Measurements from ENCODE around the gene MSLN.

MSLN gene

GRCh38 chr16:717450-718245, 42.9 kb upstream of the MSLN start:
- WGBS, 2 experiments = 72 to 73% methylated on average over 32 of the region's 32 CpGs
- no peaks in the 10 kb centered on the region for H3K36me3 ChIP-seq (ENCODE audit: control insufficient read depth, insufficient read depth, low read length)
- H3K27me3 ChIP-seq (ENCODE audit: control insufficient read depth, insufficient read depth, low read length, poor library complexity, severe bottlenecking) = peaks cover 16% of the 10 kb centered on the region
- H3K27ac ChIP-seq (ENCODE audit: insufficient read depth, low read depth, low read length, poor library complexity, severe bottlenecking) = no peak overlapping the region
- no peaks in the 10 kb centered on the region for H3K9me3 ChIP-seq (ENCODE audit: control insufficient read depth, low read length)
- no peak overlapping the region for H3K4me3 ChIP-seq (ENCODE audit: insufficient read depth, low read depth, low read length)
- H3K4me1 ChIP-seq (ENCODE audit: control insufficient read depth, insufficient read depth, low read length) = peaks cover 48% of the 10 kb centered on the region

GRCh38 chr16:718389-718788, 42.1 kb upstream of the MSLN start:
- Histone ChIP-seq H3K4me1 (ENCODE audit: control insufficient read depth, insufficient read depth, low read length) (peaks cover 48% of the 10 kb centered on the region), H3K27ac (ENCODE audit: insufficient read depth, low read depth, low read length, poor library complexity, severe bottlenecking) (no peak overlapping the region), H3K9me3 (ENCODE audit: control insufficient read depth, low read length) (no peaks in the 10 kb centered on the region), H3K27me3 (ENCODE audit: control insufficient read depth, insufficient read depth, low read length, poor library complexity, severe bottlenecking) (peaks cover 13% of the 10 kb centered on the region), H3K4me3 (ENCODE audit: insufficient read depth, low read depth, low read length) (no peak overlapping the region), H3K36me3 (ENCODE audit: control insufficient read depth, insufficient read depth, low read length) (no peaks in the 10 kb centered on the region)
- WGBS, 2 experiments = 93% methylated on average over 9 of the region's 9 CpGs

- no peak overlapping the region for H3K4me3 ChIP-seq (ENCODE audit: insufficient read depth, low read depth, low read length)
- peaks cover 7% of the 10 kb centered on the region for H3K27me3 ChIP-seq (ENCODE audit: control insufficient read depth, insufficient read depth, low read length, poor library complexity, severe bottlenecking)
- H3K9me3 ChIP-seq (ENCODE audit: control insufficient read depth, low read length) = no peaks in the 10 kb centered on the region
- no peak overlapping the region for H3K27ac ChIP-seq (ENCODE audit: insufficient read depth, low read depth, low read length, poor library complexity, severe bottlenecking)
- no peaks in the 10 kb centered on the region for H3K36me3 ChIP-seq (ENCODE audit: control insufficient read depth, insufficient read depth, low read length)
- peaks cover 48% of the 10 kb centered on the region for H3K4me1 ChIP-seq (ENCODE audit: control insufficient read depth, insufficient read depth, low read length)
- WGBS, 2 experiments = 91 to 93% methylated on average over 6 of the region's 6 CpGs
Observed at GRCh38 chr16:718922-719321, 41.6 kb upstream of the MSLN start.

GRCh38 chr16:719815-720446, 40.6 kb upstream of the MSLN start:
- Histone ChIP-seq H3K36me3 (ENCODE audit: control insufficient read depth, insufficient read depth, low read length) (no peaks in the 10 kb centered on the region), H3K27me3 (ENCODE audit: control insufficient read depth, insufficient read depth, low read length, poor library complexity, severe bottlenecking) (no peaks in the 10 kb centered on the region), H3K27ac (ENCODE audit: insufficient read depth, low read depth, low read length, poor library complexity, severe bottlenecking) (peak overlapping the region; percentile 89), H3K9me3 (ENCODE audit: control insufficient read depth, low read length) (no peaks in the 10 kb centered on the region), H3K4me3 (ENCODE audit: insufficient read depth, low read depth, low read length) (peak overlapping the region; percentile 91), H3K4me1 (ENCODE audit: control insufficient read depth, insufficient read depth, low read length) (peaks cover 44% of the 10 kb centered on the region)
- 27 to 30% methylated on average over 16 of the region's 16 CpGs for whole genome bisulfite sequencing, 2 experiments

- no peaks in the 10 kb centered on the region for H3K36me3 ChIP-seq (ENCODE audit: control insufficient read depth, insufficient read depth, low read length)
- peak overlapping the region; percentile 89 for H3K27ac ChIP-seq (ENCODE audit: insufficient read depth, low read depth, low read length, poor library complexity, severe bottlenecking)
- H3K9me3 ChIP-seq (ENCODE audit: control insufficient read depth, low read length) = no peaks in the 10 kb centered on the region
- H3K27me3 ChIP-seq (ENCODE audit: control insufficient read depth, insufficient read depth, low read length, poor library complexity, severe bottlenecking) = peaks cover 1% of the 10 kb centered on the region
- peaks cover 44% of the 10 kb centered on the region for H3K4me1 ChIP-seq (ENCODE audit: control insufficient read depth, insufficient read depth, low read length)
- 0% methylated on average over 38 of the region's 38 CpGs for WGBS, 2 experiments
- H3K4me3 ChIP-seq (ENCODE audit: insufficient read depth, low read depth, low read length) = peak overlapping the region; percentile 91
Observed at GRCh38 chr16:720447-720989, 40.0 kb upstream of the MSLN start.

- peak within 1 kb of the TSS; percentile 91 for H3K4me3 ChIP-seq (ENCODE audit: insufficient read depth, low read depth, low read length)
- H3K27ac ChIP-seq (ENCODE audit: insufficient read depth, low read depth, low read length, poor library complexity, severe bottlenecking) = peak within 1 kb of the TSS; percentile 89
- no peaks in the 10 kb centered on the region for H3K9me3 ChIP-seq (ENCODE audit: control insufficient read depth, low read length)
- 10% methylated on average over 106 of the region's 106 CpGs for WGBS, 2 experiments
- H3K27me3 ChIP-seq (ENCODE audit: control insufficient read depth, insufficient read depth, low read length, poor library complexity, severe bottlenecking) = peaks cover 8% of the 10 kb centered on the region
- peaks cover 44% of the 10 kb centered on the region for H3K4me1 ChIP-seq (ENCODE audit: control insufficient read depth, insufficient read depth, low read length)
- no peaks in the 10 kb centered on the region for H3K36me3 ChIP-seq (ENCODE audit: control insufficient read depth, insufficient read depth, low read length)
Observed at GRCh38 chr16:720990-721764, 39.4 kb upstream of the MSLN start, which contains the start of gene ANTKMT. TSS of gene ANTKMT (plus strand) at chr16:721146. CDS start at chr16:721275, 129 bp downstream.

GRCh38 chr16:721765-722540, 38.6 kb upstream of the MSLN start:
- no peak overlapping the region for H3K27ac ChIP-seq (ENCODE audit: insufficient read depth, low read depth, low read length, poor library complexity, severe bottlenecking)
- H3K27me3 ChIP-seq (ENCODE audit: control insufficient read depth, insufficient read depth, low read length, poor library complexity, severe bottlenecking) = peaks cover 15% of the 10 kb centered on the region
- no peaks in the 10 kb centered on the region for H3K36me3 ChIP-seq (ENCODE audit: control insufficient read depth, insufficient read depth, low read length)
- H3K4me3 ChIP-seq (ENCODE audit: insufficient read depth, low read depth, low read length) = peak overlapping the region; percentile 91
- 93 to 94% methylated on average over 51 of the region's 51 CpGs for WGBS, 2 experiments
- H3K9me3 ChIP-seq (ENCODE audit: control insufficient read depth, low read length) = no peaks in the 10 kb centered on the region
- peaks cover 40% of the 10 kb centered on the region for H3K4me1 ChIP-seq (ENCODE audit: control insufficient read depth, insufficient read depth, low read length)

GRCh38 chr16:722835-723633, 37.5 kb upstream of the MSLN start:
- Histone ChIP-seq H3K4me3 (ENCODE audit: insufficient read depth, low read depth, low read length) (no peak overlapping the region), H3K4me1 (ENCODE audit: control insufficient read depth, insufficient read depth, low read length) (peaks cover 37% of the 10 kb centered on the region), H3K9me3 (ENCODE audit: control insufficient read depth, low read length) (no peaks in the 10 kb centered on the region), H3K27me3 (ENCODE audit: control insufficient read depth, insufficient read depth, low read length, poor library complexity, severe bottlenecking) (peaks cover 26% of the 10 kb centered on the region), H3K27ac (ENCODE audit: insufficient read depth, low read depth, low read length, poor library complexity, severe bottlenecking) (no peak overlapping the region), H3K36me3 (ENCODE audit: control insufficient read depth, insufficient read depth, low read length) (no peaks in the 10 kb centered on the region)
- WGBS, 2 experiments = 94 to 95% methylated on average over 24 of the region's 24 CpGs

GRCh38 chr16:723695-724094, 36.8 kb upstream of the MSLN start:
- Histone ChIP-seq H3K36me3 (ENCODE audit: control insufficient read depth, insufficient read depth, low read length) (no peaks in the 10 kb centered on the region), H3K4me3 (ENCODE audit: insufficient read depth, low read depth, low read length) (no peak overlapping the region), H3K4me1 (ENCODE audit: control insufficient read depth, insufficient read depth, low read length) (peaks cover 30% of the 10 kb centered on the region), H3K27me3 (ENCODE audit: control insufficient read depth, insufficient read depth, low read length, poor library complexity, severe bottlenecking) (peaks cover 32% of the 10 kb centered on the region), H3K9me3 (ENCODE audit: control insufficient read depth, low read length) (no peaks in the 10 kb centered on the region), H3K27ac (ENCODE audit: insufficient read depth, low read depth, low read length, poor library complexity, severe bottlenecking) (no peak overlapping the region)
- 94% methylated on average over 9 of the region's 9 CpGs for WGBS, 2 experiments
